Osteoblast (primary cell): ENCODE data around the gene TSFM. TPM values are rescaled to one million over a fixed set of nuclear protein-coding genes. Genes with fewer than 3 reads are reported as not detected.

Experiments
- DNase-seq: peaks from one replicate; pipeline ENCODE4 v3.0.0; 2011; ENCODE audit warnings: low spot score, mixed read lengths; ENCODE audit not compliant: insufficient read length; ENCODE audit errors: missing footprints
- H2AFZ ChIP-seq: 2 replicates; pipeline ENCODE4 v1.6.0; 2011; ENCODE audit warnings: mild to moderate bottlenecking, low read length
- H3K27ac ChIP-seq: 2 replicates; pipeline ENCODE4 v1.5.1; 2011; ENCODE audit warnings: mild to moderate bottlenecking, low read depth, low read length, moderate library complexity
- H3K27me3 ChIP-seq: 2 replicates; pipeline ENCODE4 v1.6.0; 2012; ENCODE audit warnings: mild to moderate bottlenecking, control low read depth, inconsistent platforms, low read length, moderate library complexity; ENCODE audit not compliant: insufficient read depth
- H3K36me3 ChIP-seq: 2 replicates; pipeline ENCODE4 v1.5.1; 2011; ENCODE audit warnings: mild to moderate bottlenecking, low read length, control low read depth, moderate library complexity; ENCODE audit not compliant: insufficient read depth
- H3K4me1 ChIP-seq: 2 replicates; pipeline ENCODE4 v1.5.1; 2011; ENCODE audit warnings: mild to moderate bottlenecking, low read length, control low read depth, moderate library complexity; ENCODE audit not compliant: insufficient read depth
- H3K4me2 ChIP-seq: 2 replicates; pipeline ENCODE4 v1.6.0; 2011; ENCODE audit warnings: mild to moderate bottlenecking, low read length; ENCODE audit not compliant: insufficient read depth
- H3K4me3 ChIP-seq: fragments of 200-600 bp; sonication (generic); 3 replicates; pipeline ENCODE4 v1.5.1; 2012; ENCODE audit warnings: mild to moderate bottlenecking, low read length, inconsistent platforms; ENCODE audit not compliant: insufficient read depth
- H3K79me2 ChIP-seq: 2 replicates; pipeline ENCODE4 v1.6.0; 2012; ENCODE audit warnings: mild to moderate bottlenecking, low read length, control low read depth, inconsistent platforms; ENCODE audit not compliant: insufficient read depth
- H3K9me3 ChIP-seq: 2 replicates; pipeline ENCODE4 v1.5.1; 2011; ENCODE audit warnings: low read depth, low read length, control low read depth
- H4K20me1 ChIP-seq: 2 replicates; pipeline ENCODE4 v1.6.0; 2012; ENCODE audit warnings: mild to moderate bottlenecking, low read length, control low read depth; ENCODE audit not compliant: insufficient read depth
- total RNA-seq: library from RNA; depleted of rRNA; stranded (reverse); fragments of >200 nt; gene quantifications from 2 replicates; pipeline ENCODE4 v1.2.3, GENCODE V29; 2012
- TF ChIP-seq, protein P1 (sequence below): IDR thresholded peaks from 2 replicates; pipeline ENCODE4 v1.5.1; 2011; ENCODE audit warnings: mild to moderate bottlenecking, low read depth, low read length, moderate library complexity; ENCODE audit errors: extremely low read depth

TSFM gene
- total RNA-seq, 1 donor, result 18.1 TPM

DNA sequence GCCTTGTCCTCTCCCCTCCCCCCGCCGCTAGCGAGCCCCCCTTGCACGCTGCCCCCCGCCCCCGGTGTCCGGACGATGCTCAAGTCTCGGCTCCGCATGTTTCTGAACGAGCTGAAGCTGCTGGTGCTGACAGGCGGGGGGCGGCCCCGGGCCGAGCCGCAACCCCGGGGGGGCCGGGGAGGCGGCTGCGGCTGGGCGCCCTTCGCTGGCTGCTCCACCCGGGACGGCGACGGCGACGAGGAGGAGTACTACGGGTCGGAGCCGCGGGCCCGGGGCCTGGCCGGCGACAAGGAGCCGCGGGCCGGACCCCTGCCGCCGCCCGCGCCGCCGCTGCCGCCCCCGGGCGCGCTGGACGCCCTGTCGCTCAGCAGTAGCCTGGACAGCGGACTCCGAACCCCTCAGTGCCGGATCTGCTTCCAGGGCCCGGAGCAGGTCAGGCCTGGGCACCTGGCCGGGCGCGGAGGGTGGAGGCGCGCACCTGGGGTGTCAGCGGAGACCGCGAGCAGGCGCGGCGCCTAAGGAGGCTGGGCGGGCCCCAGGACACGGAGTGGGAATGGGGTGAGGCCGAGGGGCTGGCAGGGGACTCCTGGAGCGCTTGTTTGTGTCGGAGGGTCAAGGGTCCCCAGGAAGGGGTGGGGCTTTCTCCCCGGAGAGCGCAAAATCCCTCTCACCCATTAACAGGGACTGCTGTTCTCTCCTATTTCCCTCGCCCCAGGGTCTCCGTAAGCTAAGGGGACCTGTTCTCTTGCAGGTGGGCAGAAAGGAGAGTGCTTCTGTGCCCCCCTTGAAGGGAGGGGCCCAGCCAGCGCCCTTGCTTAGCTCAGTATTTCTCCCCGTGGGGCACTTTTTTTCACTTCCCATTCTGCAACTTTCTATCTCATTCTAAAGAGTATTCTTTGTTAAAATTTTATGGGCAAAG lies 26.9 kb upstream of the TSFM start:
- Histone ChIP-seq H3K4me1 (peaks cover 14% of the 10 kb centered on the region), H3K4me3 (peak overlapping the region; percentile 49), H3K27ac (no peak overlapping the region), H3K27me3 (peaks cover 49% of the 10 kb centered on the region), H3K4me2 (peak overlapping the region; percentile 58), H3K36me3 (peaks cover 5% of the 10 kb centered on the region), H3K79me2 (peaks cover 16% of the 10 kb centered on the region), H3K9me3 (no peaks in the 10 kb centered on the region), H4K20me1 (peaks cover under 1% of the 10 kb centered on the region), H2AFZ (no peak overlapping the region)
- TF ChIP-seq, protein P1, sequence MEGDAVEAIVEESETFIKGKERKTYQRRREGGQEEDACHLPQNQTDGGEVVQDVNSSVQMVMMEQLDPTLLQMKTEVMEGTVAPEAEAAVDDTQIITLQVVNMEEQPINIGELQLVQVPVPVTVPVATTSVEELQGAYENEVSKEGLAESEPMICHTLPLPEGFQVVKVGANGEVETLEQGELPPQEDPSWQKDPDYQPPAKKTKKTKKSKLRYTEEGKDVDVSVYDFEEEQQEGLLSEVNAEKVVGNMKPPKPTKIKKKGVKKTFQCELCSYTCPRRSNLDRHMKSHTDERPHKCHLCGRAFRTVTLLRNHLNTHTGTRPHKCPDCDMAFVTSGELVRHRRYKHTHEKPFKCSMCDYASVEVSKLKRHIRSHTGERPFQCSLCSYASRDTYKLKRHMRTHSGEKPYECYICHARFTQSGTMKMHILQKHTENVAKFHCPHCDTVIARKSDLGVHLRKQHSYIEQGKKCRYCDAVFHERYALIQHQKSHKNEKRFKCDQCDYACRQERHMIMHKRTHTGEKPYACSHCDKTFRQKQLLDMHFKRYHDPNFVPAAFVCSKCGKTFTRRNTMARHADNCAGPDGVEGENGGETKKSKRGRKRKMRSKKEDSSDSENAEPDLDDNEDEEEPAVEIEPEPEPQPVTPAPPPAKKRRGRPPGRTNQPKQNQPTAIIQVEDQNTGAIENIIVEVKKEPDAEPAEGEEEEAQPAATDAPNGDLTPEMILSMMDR, result no peak
- DNase-seq, result peak; percentile 91

GRCh38 chr12:57756406-57757341 lies 25.9 kb upstream of the TSFM start:
- H3K27ac ChIP-seq, result no peak overlapping the region
- no peaks in the 10 kb centered on the region for H3K9me3 ChIP-seq
- TF ChIP-seq, protein P1, result peak; percentile 36
- DNase-seq, result peak; percentile 94
- H3K36me3 ChIP-seq, result no peaks in the 10 kb centered on the region
- H3K4me3 ChIP-seq, result no peak overlapping the region
- peaks cover 2% of the 10 kb centered on the region for H4K20me1 ChIP-seq
- no peak overlapping the region for H3K4me2 ChIP-seq
- no peak overlapping the region for H2AFZ ChIP-seq
- peaks cover 6% of the 10 kb centered on the region for H3K4me1 ChIP-seq
- peaks cover 49% of the 10 kb centered on the region for H3K27me3 ChIP-seq
- peaks cover 7% of the 10 kb centered on the region for H3K79me2 ChIP-seq

GRCh38 chr12:57757771-57758170 lies 24.8 kb upstream of the TSFM start:
- TF ChIP-seq, protein P1, result no peak
- no peak overlapping the region for H3K4me3 ChIP-seq
- H3K4me2 ChIP-seq, result no peak overlapping the region
- H3K9me3 ChIP-seq, result no peaks in the 10 kb centered on the region
- H4K20me1 ChIP-seq, result peaks cover 2% of the 10 kb centered on the region
- no peak overlapping the region for H2AFZ ChIP-seq
- H3K27ac ChIP-seq, result no peak overlapping the region
- no peaks in the 10 kb centered on the region for H3K36me3 ChIP-seq
- peaks cover 2% of the 10 kb centered on the region for H3K4me1 ChIP-seq
- peaks cover 48% of the 10 kb centered on the region for H3K27me3 ChIP-seq
- no peaks in the 10 kb centered on the region for H3K79me2 ChIP-seq
- DNase-seq, result peak; percentile 92
